ENCODE data around the gene FRAT1.
"Not testable (repeated sequence)": the region's sequence is repeated elsewhere in the genome, so short reads cannot be mapped to it uniquely, and the experiment has no call there.

DNA sequence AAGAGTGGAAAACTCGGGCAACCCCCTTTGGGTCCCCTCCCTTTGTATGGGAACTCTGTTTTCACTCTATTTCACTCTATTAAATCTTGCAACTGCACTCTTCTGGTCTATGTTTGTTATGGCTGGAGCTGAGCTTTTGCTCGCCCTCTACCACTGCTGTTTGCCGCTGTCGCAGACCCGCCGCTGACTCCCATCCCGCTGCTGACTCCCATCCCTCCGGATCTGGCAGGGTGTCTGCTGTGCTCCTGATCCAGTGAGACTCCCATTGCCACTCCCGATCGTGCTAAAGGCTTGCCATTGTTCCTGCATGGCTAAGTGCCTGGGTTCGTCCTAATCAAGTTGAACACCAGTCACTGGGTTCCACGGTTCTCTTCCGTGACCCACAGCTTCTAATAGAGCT, 29.0 kb upstream of the FRAT1 start:
- TF ChIP-seq SPI1, POLR2A, POLR2AphosphoS5, TAF1 (IDR thresholded peaks at IDR 0.05; ENCODE audit: low read depth, low read length): not testable (repeated sequence)
